Liver (tissue), 9 donors: ENCODE results near the gene PLAC9. TPM values are rescaled to one million over a fixed set of nuclear protein-coding genes. Genes with fewer than 3 reads are reported as not detected.

Source experiments
- DNase-seq: peaks from one replicate; pipeline ENCODE4 v3.0.0-alpha.2; 2017; ENCODE audit warnings: low spot score
- H3K27ac ChIP-seq, 2 donors: one replicate each; pipeline ENCODE4 v1.7.0; 2013; ENCODE audit warnings: inconsistent platforms in 2 of 2, low read length in 2 of 2, control low read depth in 1 of 2, low read depth in 1 of 2, mild to moderate bottlenecking in 1 of 2
- H3K27me3 ChIP-seq, 4 donors: one replicate each; pipeline versions ENCODE4 v1.6.1 to v1.7.0; 2013; ENCODE audit warnings: low read length in 3 of 4, inconsistent platforms in 1 of 4, mild to moderate bottlenecking in 1 of 4, moderate library complexity in 1 of 4; ENCODE audit not compliant: control insufficient read depth in 4 of 4, insufficient read depth in 4 of 4
- H3K36me3 ChIP-seq, 4 donors: one replicate each; pipeline versions ENCODE4 v1.6.1 to v1.7.0; 2013; ENCODE audit warnings: low read length in 3 of 4, mild to moderate bottlenecking in 3 of 4, low read depth in 1 of 4, moderate library complexity in 1 of 4; ENCODE audit not compliant: control insufficient read depth in 4 of 4, insufficient read depth in 3 of 4
- H3K4me1 ChIP-seq, 4 donors: one replicate each; pipeline versions ENCODE4 v1.6.1 to v1.7.0; 2013; ENCODE audit warnings: low read length in 3 of 4, mild to moderate bottlenecking in 3 of 4, moderate library complexity in 1 of 4; ENCODE audit not compliant: control insufficient read depth in 4 of 4, insufficient read depth in 4 of 4
- H3K4me3 ChIP-seq, 3 donors: one replicate each; pipeline versions ENCODE4 v1.6.1 to v1.7.0; 2013; ENCODE audit warnings: low read length in 3 of 3, control low read depth in 1 of 3, low read depth in 1 of 3, mild to moderate bottlenecking in 1 of 3
- H3K9ac ChIP-seq, 2 donors: one replicate each; pipeline ENCODE4 v1.7.0; 2013; ENCODE audit warnings: low read length in 2 of 2, mild to moderate bottlenecking in 2 of 2, moderate library complexity in 2 of 2, control low read depth in 1 of 2, low read depth in 1 of 2
- H3K9me3 ChIP-seq, 4 donors: one replicate each; pipeline versions ENCODE4 v1.6.1 to v1.7.0; 2013; ENCODE audit warnings: low read length in 3 of 4; ENCODE audit not compliant: control insufficient read depth in 4 of 4
- EGR1 ChIP-seq, 2 donors: IDR thresholded peaks; 2 replicates each; pipeline ENCODE4 v1.6.1; 2016 to 2018; ENCODE audit warnings: antibody characterized with exemption in 2 of 2, low read depth in 2 of 2
- FOXA1 ChIP-seq: IDR thresholded peaks from 2 replicates; pipeline ENCODE4 v1.6.1; 2016; ENCODE audit warnings: antibody characterized with exemption
- FOXA2 ChIP-seq: IDR thresholded peaks from 2 replicates; pipeline ENCODE4 v1.6.1; 2016; ENCODE audit warnings: antibody characterized with exemption
- GABPA ChIP-seq, 2 donors: IDR thresholded peaks in 1 of 2; conservative IDR thresholded peaks in 1 of 2; 2 replicates each; pipeline ENCODE4 v1.6.1; 2016; ENCODE audit warnings: antibody characterized with exemption in 2 of 2, mild to moderate bottlenecking in 1 of 2, moderate library complexity in 1 of 2
- HNF4A ChIP-seq, 2 donors: conservative IDR thresholded peaks; 2 replicates each; pipeline ENCODE4 v1.6.1; 2016; ENCODE audit warnings: antibody characterized with exemption in 2 of 2, mild to moderate bottlenecking in 2 of 2
- HNF4G ChIP-seq: IDR thresholded peaks from 2 replicates; pipeline ENCODE4 v1.6.1; 2016; ENCODE audit warnings: antibody characterized with exemption
- JUND ChIP-seq, 2 donors: IDR thresholded peaks; 2 replicates each; pipeline ENCODE4 v1.6.1; 2016; ENCODE audit warnings: antibody characterized with exemption in 2 of 2
- MAX ChIP-seq: IDR thresholded peaks from 2 replicates; pipeline ENCODE4 v1.6.1; 2016; ENCODE audit warnings: antibody characterized with exemption
- NR2F2 ChIP-seq: IDR thresholded peaks from 2 replicates; pipeline ENCODE4 v1.6.1; 2016; ENCODE audit warnings: antibody characterized with exemption
- RAD21 ChIP-seq, 2 donors: IDR thresholded peaks; 2 replicates each; pipeline ENCODE4 v1.6.1; 2016; ENCODE audit warnings: antibody characterized with exemption in 2 of 2, mild to moderate bottlenecking in 2 of 2
- RXRA ChIP-seq, 2 donors: IDR thresholded peaks; 2 replicates each; pipeline ENCODE4 v1.6.1; 2017 to 2018; ENCODE audit warnings: antibody characterized with exemption in 2 of 2, mild to moderate bottlenecking in 1 of 2
- SP1 ChIP-seq: IDR thresholded peaks from 2 replicates; pipeline ENCODE4 v1.6.1; 2018; ENCODE audit warnings: antibody characterized with exemption, mild to moderate bottlenecking
- TAF1 ChIP-seq: conservative IDR thresholded peaks from 2 replicates; pipeline ENCODE4 v1.6.1; 2016; ENCODE audit warnings: antibody characterized with exemption, mild to moderate bottlenecking
- YY1 ChIP-seq: IDR thresholded peaks from 2 replicates; pipeline ENCODE4 v1.6.1; 2016; ENCODE audit warnings: antibody characterized with exemption, mild to moderate bottlenecking
- ZBTB33 ChIP-seq: IDR thresholded peaks from 2 replicates; pipeline ENCODE4 v1.6.1; 2016; ENCODE audit warnings: antibody characterized with exemption
- WGBS: extraction: QIAGEN DNeasy Blood & Tissue Kit; methylation state at CpG from one replicate; pipeline ENCODE4 v1.1.7; 2013; 5-methylcytosine and 5-hydroxymethylcytosine counted together
- polyA plus RNA-seq, 2 donors: library from polyadenylated mRNA; stranded (reverse) in 1 of 2; unstranded in 1 of 2; fragments of 200-250 nt in 1 of 2; fragments of >200 nt in 1 of 2; fragmentation: Nextera tagmentation in 1 of 2; extraction: Ambion mirVana in 1 of 2; gene quantifications; one replicate each; pipeline versions ENCODE4 v1.2.1 to v1.2.3, GENCODE V29; 2013 to 2015
- total RNA-seq, 2 donors: library from RNA; depleted of rRNA; stranded (reverse); fragments of >200 nt; gene quantifications; one replicate each; pipeline ENCODE4 v1.2.3, GENCODE V29; 2014
- TF ChIP-seq, protein P1 (sequence below): IDR thresholded peaks from 2 replicates; pipeline ENCODE4 v1.6.1; 2016; ENCODE audit warnings: antibody characterized with exemption, mild to moderate bottlenecking
- TF ChIP-seq, protein P2 (sequence below): IDR thresholded peaks from 2 replicates; pipeline ENCODE4 v1.6.1; 2016; ENCODE audit warnings: antibody characterized with exemption
- TF ChIP-seq, protein P3 (sequence below): fragments of 150-350 bp; IDR thresholded peaks from 2 replicates; pipeline ENCODE4 v1.5.1; 2017; ENCODE audit warnings: improper control_type of control experiment, low read depth, low read length; ENCODE audit not compliant: missing input control
- donor health status: healthy.
- donor health status: healthy.
- donor health status: healthy.
- donor health status: healthy.
- donor health status: healthy.

Gene PLAC9
- total and polyA plus RNA-seq, 4 donors = 0.67 to 5.6 (median 2.1) TPM

GRCh38 chr10:80187465-80188409 is 55.2 kb downstream of the PLAC9 start (continued):
- no peak for TF ChIP-seq MAX

- no peaks in the 10 kb centered on the region for H3K36me3 ChIP-seq
- H3K9me3 ChIP-seq = no peaks in the 10 kb centered on the region
- H3K27ac ChIP-seq = no peak overlapping the region
- peaks cover 2 to 7% (median 5%) of the 10 kb centered on the region in 4 donors for H3K4me1 ChIP-seq
- no peaks in the 10 kb centered on the region for H3K27me3 ChIP-seq
- no peak overlapping the region for H3K9ac ChIP-seq
- no peak for DNase-seq
- WGBS = 95% methylated on average over 9 of the region's 9 CpGs
- H3K4me3 ChIP-seq = no peak overlapping the region
- TF ChIP-seq EGR1 (IDR thresholded peaks at IDR 0.05; ENCODE audit: low read depth in 2 of 2) (no peak), HNF4A (conservative IDR thresholded peaks at IDR 0.05) (no peak), HNF4G (no peak)
These were observed 56.2 kb downstream of the PLAC9 start for GRCh38 chr10:80188713-80189112.

GRCh38 chr10:80191589-80192270 is 59.2 kb downstream of the PLAC9 start:
- Histone ChIP-seq H3K36me3 (no peaks in the 10 kb centered on the region), H3K9me3 (no peaks in the 10 kb centered on the region), H3K27me3 (no peaks in the 10 kb centered on the region), H3K4me1 (peaks cover 10 to 29% (median 22%) of the 10 kb centered on the region in 4 donors), H3K9ac (no peak overlapping the region), H3K27ac (no peak overlapping the region), H3K4me3 (no peak overlapping the region)
- no peak for DNase-seq
- 83% methylated on average over 16 of the region's 16 CpGs for WGBS
- TF ChIP-seq GABPA (IDR thresholded peaks at IDR 0.05 in 1 of 2, conservative IDR thresholded peaks at IDR 0.05 in 1 of 2) (no peak), RAD21 (IDR thresholded peaks at IDR 0.05) (no peak), YY1 (no peak), EGR1 (IDR thresholded peaks at IDR 0.05; ENCODE audit: low read depth in 2 of 2) (no peak), RXRA (IDR thresholded peaks at IDR 0.05) (no peak), NR2F2 (no peak), FOXA2 (no peak), SP1 (no peak), HNF4A (conservative IDR thresholded peaks at IDR 0.05) (no peak), HNF4G (no peak), ZBTB33 (no peak), FOXA1 (no peak), TAF1 (no peak), MAX (no peak), JUND (IDR thresholded peaks at IDR 0.05) (no peak)
- TF ChIP-seq, protein P1, sequence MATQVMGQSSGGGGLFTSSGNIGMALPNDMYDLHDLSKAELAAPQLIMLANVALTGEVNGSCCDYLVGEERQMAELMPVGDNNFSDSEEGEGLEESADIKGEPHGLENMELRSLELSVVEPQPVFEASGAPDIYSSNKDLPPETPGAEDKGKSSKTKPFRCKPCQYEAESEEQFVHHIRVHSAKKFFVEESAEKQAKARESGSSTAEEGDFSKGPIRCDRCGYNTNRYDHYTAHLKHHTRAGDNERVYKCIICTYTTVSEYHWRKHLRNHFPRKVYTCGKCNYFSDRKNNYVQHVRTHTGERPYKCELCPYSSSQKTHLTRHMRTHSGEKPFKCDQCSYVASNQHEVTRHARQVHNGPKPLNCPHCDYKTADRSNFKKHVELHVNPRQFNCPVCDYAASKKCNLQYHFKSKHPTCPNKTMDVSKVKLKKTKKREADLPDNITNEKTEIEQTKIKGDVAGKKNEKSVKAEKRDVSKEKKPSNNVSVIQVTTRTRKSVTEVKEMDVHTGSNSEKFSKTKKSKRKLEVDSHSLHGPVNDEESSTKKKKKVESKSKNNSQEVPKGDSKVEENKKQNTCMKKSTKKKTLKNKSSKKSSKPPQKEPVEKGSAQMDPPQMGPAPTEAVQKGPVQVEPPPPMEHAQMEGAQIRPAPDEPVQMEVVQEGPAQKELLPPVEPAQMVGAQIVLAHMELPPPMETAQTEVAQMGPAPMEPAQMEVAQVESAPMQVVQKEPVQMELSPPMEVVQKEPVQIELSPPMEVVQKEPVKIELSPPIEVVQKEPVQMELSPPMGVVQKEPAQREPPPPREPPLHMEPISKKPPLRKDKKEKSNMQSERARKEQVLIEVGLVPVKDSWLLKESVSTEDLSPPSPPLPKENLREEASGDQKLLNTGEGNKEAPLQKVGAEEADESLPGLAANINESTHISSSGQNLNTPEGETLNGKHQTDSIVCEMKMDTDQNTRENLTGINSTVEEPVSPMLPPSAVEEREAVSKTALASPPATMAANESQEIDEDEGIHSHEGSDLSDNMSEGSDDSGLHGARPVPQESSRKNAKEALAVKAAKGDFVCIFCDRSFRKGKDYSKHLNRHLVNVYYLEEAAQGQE = no peak
- TF ChIP-seq, protein P2, sequence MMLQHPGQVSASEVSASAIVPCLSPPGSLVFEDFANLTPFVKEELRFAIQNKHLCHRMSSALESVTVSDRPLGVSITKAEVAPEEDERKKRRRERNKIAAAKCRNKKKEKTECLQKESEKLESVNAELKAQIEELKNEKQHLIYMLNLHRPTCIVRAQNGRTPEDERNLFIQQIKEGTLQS = no peak
- TF ChIP-seq, protein P3, sequence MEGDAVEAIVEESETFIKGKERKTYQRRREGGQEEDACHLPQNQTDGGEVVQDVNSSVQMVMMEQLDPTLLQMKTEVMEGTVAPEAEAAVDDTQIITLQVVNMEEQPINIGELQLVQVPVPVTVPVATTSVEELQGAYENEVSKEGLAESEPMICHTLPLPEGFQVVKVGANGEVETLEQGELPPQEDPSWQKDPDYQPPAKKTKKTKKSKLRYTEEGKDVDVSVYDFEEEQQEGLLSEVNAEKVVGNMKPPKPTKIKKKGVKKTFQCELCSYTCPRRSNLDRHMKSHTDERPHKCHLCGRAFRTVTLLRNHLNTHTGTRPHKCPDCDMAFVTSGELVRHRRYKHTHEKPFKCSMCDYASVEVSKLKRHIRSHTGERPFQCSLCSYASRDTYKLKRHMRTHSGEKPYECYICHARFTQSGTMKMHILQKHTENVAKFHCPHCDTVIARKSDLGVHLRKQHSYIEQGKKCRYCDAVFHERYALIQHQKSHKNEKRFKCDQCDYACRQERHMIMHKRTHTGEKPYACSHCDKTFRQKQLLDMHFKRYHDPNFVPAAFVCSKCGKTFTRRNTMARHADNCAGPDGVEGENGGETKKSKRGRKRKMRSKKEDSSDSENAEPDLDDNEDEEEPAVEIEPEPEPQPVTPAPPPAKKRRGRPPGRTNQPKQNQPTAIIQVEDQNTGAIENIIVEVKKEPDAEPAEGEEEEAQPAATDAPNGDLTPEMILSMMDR = no peak
